Activated naive CD4-positive, alpha-beta T cell treated with Interleukin-2 at 50 U/mL for 16 hours (primary cell): Measurements from ENCODE around the gene RPS6KA2.

Source experiments
- DNase-seq: peaks from one replicate; pipeline ENCODE4 v3.0.0-alpha.2; 2020

RPS6KA2 gene

GRCh38 chr6:166497087-166497899 is 129.8 kb downstream of the RPS6KA2 start:
- DNase-seq: no peak

GRCh38 chr6:166496460-166496859 is 130.6 kb downstream of the RPS6KA2 start:
- DNase-seq: no peak

GRCh38 chr6:166495487-166496314 is 131.3 kb downstream of the RPS6KA2 start:
- DNase-seq: no peak

GRCh38 chr6:166494757-166495486 is 132.1 kb downstream of the RPS6KA2 start:
- peak; percentile 66 for DNase-seq

GRCh38 chr6:166494101-166494441 is 133.0 kb downstream of the RPS6KA2 start:
- DNase-seq: no peak

GRCh38 chr6:166493427-166494100 is 133.5 kb downstream of the RPS6KA2 start:
- DNase-seq: no peak

- DNase-seq: no peak
These were observed 134.8 kb downstream of the RPS6KA2 start for GRCh38 chr6:166492092-166492741.

- no peak for DNase-seq
These were observed 136.2 kb downstream of the RPS6KA2 start for GRCh38 chr6:166490671-166491500.

GRCh38 chr6:166489301-166490155 is 137.5 kb downstream of the RPS6KA2 start:
- DNase-seq: no peak

- no peak for DNase-seq
These were observed 138.3 kb downstream of the RPS6KA2 start for GRCh38 chr6:166488701-166489100.

- peak; percentile 76 for DNase-seq
These were observed 138.9 kb downstream of the RPS6KA2 start for GRCh38 chr6:166488076-166488685.

- DNase-seq: no peak
These were observed 139.9 kb downstream of the RPS6KA2 start for GRCh38 chr6:166487148-166487547.

GRCh38 chr6:166486536-166486880 is 140.5 kb downstream of the RPS6KA2 start:
- DNase-seq: no peak

- no peak for DNase-seq
These were observed 141.2 kb downstream of the RPS6KA2 start for GRCh38 chr6:166485651-166486535.

- no peak for DNase-seq
These were observed 142.2 kb downstream of the RPS6KA2 start for GRCh38 chr6:166484863-166485262.

GRCh38 chr6:166483573-166484250 is 143.3 kb downstream of the RPS6KA2 start:
- DNase-seq: no peak

GRCh38 chr6:166483026-166483425 is 144.0 kb downstream of the RPS6KA2 start:
- no peak for DNase-seq
